GM21619 (cell line): ENCODE results near the gene SSR1.

Experiments used
- ATAC-seq: cut with Tn5 transposase; IDR thresholded peaks from one replicate; pipeline ENCODE4 v1.9.1; 2021; ENCODE audit not compliant: unreplicated experiment

Gene SSR1

GRCh38 chr6:7241709-7242645 is 71.0 kb downstream of the SSR1 start:
- ATAC-seq = no peak

- no peak for ATAC-seq
Measured at GRCh38 chr6:7241160-7241559, 71.8 kb downstream of the SSR1 start.

DNA sequence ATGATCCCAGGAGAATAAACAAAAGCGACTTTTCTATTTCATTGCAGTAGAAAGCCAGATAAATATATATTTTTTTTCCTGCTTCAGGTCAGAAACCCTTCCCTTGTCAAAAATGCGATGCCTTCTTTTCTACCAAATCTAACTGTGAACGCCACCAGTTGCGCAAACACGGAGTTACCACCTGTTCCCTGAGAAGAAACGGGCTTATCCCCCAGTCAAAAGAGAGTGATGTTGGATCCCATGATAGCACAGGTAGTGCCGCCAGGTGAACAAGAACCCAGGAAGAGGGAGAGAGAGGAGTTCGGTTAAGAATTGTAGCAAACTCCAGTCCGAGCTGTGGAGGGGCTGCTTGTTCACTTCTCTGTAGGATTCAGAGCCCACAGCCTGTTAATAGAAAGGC is 72.6 kb downstream of the SSR1 start:
- ATAC-seq = no peak

GRCh38 chr6:7239590-7239948 is 73.4 kb downstream of the SSR1 start:
- no peak for ATAC-seq

- peak; percentile 54 for ATAC-seq
Measured at GRCh38 chr6:7238900-7239589, 74.0 kb downstream of the SSR1 start.

DNA sequence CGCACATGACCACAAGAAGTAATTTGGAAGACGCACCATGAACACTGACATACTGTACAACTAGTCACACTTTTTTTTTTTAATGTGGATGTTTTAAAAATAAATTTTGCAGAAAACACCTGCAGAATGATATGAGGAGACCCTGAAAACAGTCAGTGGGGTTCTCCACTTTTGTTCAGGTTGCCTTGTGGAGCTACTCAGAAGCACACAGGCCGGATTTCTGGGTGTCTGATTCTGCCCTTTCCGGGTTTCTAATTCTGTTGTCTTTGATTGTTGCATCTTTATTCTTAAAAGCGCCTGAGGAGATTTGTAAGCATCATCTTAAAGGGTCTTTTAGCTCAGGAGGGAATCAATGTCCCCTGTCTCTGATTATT is 74.5 kb downstream of the SSR1 start:
- no peak for ATAC-seq

DNA sequence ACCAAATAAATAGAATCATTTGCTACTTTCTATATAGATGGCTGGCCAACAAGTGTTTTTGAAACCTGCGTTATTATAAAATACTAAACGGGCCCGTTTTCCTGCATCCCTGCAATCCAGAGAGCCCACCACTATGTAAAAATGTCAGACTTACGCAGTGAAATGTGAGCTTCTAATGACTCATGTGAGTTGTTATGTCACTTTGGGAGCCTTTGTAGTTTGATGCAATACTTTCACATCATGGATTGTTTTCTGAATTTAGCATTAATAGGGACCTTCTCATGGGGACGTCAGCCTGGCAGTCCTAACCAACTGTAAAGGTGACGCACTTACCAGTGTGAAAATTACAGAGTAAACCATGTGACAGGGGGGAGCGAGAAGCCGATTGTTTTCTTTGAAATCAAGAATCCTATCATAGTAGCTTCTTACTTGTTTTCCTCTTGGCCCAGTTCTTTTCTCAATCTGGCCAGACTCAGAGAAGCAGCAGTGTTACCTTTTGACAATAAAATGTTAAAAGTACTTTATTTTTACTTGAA is 75.3 kb downstream of the SSR1 start:
- no peak for ATAC-seq

GRCh38 chr6:7236306-7237209 is 76.4 kb downstream of the SSR1 start:
- ATAC-seq = no peak

GRCh38 chr6:7235712-7236305 is 77.2 kb downstream of the SSR1 start:
- no peak for ATAC-seq

DNA sequence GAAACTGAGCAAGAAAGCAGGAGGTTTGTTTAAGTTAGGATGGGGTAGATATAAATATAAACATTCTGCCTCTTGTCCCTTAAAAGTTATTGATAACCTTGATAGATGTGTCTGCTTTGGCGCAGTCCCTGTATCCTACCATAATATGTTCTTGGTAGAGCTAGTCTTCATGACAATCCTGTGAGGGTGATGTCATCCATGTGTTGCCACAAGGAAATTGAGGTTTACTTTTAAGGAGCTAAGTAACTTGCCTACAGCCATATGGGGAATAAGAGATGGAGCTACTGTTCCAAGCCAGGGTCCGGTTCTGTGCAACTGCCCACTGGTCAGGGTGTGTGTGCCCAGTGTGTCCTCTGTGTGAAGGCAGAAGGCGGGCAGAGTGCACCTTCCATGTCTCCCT is 78.5 kb downstream of the SSR1 start:
- ATAC-seq = no peak

DNA sequence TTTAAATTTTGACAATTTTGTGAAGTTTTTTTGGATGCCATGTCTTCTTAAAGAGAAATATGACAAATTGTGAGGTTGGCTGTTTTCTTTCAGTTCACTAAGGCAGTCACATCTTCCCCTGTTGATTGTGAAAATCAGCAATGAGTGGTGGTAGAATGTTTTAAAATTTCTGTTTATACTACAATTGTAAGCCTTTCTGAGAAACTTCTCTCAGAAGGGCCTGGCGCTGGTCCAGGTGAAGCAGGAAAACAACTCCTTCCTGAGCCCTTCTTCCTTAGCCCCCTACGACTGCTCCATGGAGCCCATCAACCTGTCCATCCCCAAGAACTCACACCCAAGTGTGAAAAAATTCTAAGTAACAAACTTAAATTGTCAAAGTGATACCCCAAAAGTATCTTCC is 80.6 kb downstream of the SSR1 start:
- no peak for ATAC-seq

DNA sequence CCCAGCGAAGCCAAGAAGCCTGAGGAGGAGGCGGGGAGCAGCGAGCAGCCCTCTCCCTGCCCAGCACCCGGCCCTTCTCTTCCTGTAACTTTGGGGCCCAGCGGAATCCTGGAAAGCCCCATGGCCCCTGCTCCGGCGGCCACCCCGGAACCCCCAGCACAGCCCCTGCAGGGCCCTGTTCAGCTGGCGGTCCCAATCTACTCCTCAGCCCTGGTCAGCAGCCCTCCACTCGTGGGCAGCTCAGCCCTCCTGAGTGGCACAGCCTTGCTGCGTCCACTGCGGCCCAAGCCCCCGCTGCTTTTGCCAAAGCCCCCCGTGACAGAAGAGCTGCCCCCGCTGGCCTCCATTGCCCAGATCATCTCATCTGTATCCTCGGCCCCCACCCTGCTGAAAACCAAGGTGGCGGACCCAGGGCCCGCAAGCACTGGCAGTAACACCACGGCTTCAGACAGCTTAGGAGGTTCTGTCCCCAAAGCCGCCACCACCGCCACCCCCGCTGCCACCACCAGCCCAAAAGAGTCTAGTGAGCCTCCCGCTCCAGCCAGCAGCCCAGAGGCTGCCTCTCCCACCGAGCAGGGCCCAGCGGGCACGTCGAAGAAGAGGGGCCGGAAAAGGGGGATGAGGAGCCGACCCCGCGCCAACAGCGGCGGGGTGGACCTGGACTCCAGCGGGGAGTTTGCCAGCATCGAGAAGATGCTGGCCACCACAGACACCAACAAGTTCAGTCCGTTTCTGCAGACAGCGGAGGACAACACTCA is 81.9 kb downstream of the SSR1 start:
- no peak for ATAC-seq

- no peak for ATAC-seq
Measured at GRCh38 chr6:7230327-7230691, 82.7 kb downstream of the SSR1 start.

GRCh38 chr6:7229376-7230326 is 83.3 kb downstream of the SSR1 start:
- no peak for ATAC-seq

GRCh38 chr6:7228662-7229375 is 84.2 kb downstream of the SSR1 start:
- ATAC-seq = no peak

- ATAC-seq = no peak
Measured at GRCh38 chr6:7224731-7225130, 88.3 kb downstream of the SSR1 start.

- no peak for ATAC-seq
Measured at GRCh38 chr6:7222197-7222596, 90.8 kb downstream of the SSR1 start.

- no peak for ATAC-seq
Measured at GRCh38 chr6:7219310-7219709, 93.7 kb downstream of the SSR1 start.
